Osteocyte (in vitro differentiated cells): ENCODE measurements around the gene SLC35C1. TPM values are rescaled to one million over a fixed set of nuclear protein-coding genes. Genes with fewer than 3 reads are reported as not detected.
A peak's percentile ranks its signal among the peaks of the same experiment; 100 is the strongest.
"Not testable (repeated sequence)": the region's sequence is repeated elsewhere in the genome, so short reads cannot be mapped to it uniquely, and the experiment has no call there.

ENCODE experiments used
- DNase-seq: peaks from one replicate; pipeline ENCODE4 v3.0.0; 2021; ENCODE audit warnings: mixed read lengths; ENCODE audit not compliant: unreplicated experiment; ENCODE audit errors: extremely low spot score
- H3K27ac Mint-ChIP-seq: one replicate; pipeline ENCODE4 v1.8.0; 2021; ENCODE audit warnings: mild to moderate bottlenecking, mixed read lengths; ENCODE audit not compliant: unreplicated experiment
- H3K27me3 Mint-ChIP-seq: one replicate; pipeline ENCODE4 v1.8.0; 2021; ENCODE audit warnings: mixed read lengths; ENCODE audit not compliant: unreplicated experiment
- H3K36me3 Mint-ChIP-seq: one replicate; pipeline ENCODE4 v1.8.0; 2021; ENCODE audit warnings: mixed read lengths; ENCODE audit not compliant: unreplicated experiment
- H3K4me1 Mint-ChIP-seq: one replicate; pipeline ENCODE4 v1.8.0; 2021; ENCODE audit warnings: mixed read lengths; ENCODE audit not compliant: unreplicated experiment
- H3K4me3 Mint-ChIP-seq: one replicate; pipeline ENCODE4 v1.8.0; 2021; ENCODE audit warnings: mild to moderate bottlenecking, moderate library complexity, mixed read lengths; ENCODE audit not compliant: unreplicated experiment
- H3K9me3 Mint-ChIP-seq: one replicate; pipeline ENCODE4 v1.8.0; 2021; ENCODE audit warnings: mixed read lengths; ENCODE audit not compliant: unreplicated experiment
- total RNA-seq: library from RNA; stranded (reverse); gene quantifications from 2 replicates; pipeline ENCODE4 v1.2.1, GENCODE V29; 2021
- TF ChIP-seq, protein P1 (sequence below): fragments of 200-600 bp; sonication (generic); IDR thresholded peaks from 2 replicates; pipeline ENCODE4 v1.5.0; 2021; ENCODE audit warnings: antibody characterized with exemption, mild to moderate bottlenecking, moderate library complexity

Gene SLC35C1
- total RNA-seq, 1 donor from 2014 or later, result 17.5 TPM

DNA sequence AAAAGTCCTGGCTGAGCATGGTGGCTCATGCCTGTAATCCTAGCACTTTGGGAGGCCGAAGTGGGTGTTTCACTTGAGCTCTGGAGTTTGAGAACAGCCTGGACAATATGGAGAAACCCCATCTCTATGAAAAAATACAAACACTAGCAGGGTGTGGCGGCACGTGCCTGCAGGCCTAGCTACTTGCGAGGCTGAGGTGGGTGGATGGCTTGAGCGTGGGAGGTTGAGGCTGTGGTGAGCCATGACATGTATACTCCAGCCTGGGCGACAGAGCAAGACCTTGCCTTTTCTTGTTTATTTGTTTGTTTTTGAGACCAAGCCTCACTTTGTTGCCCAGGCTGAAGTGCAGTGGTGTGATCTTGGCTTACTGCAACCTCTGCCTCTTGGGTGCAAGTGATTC, 34.3 kb downstream of the SLC35C1 start:
- DNase-seq, result no peak
- H3K27ac Mint-ChIP-seq, result no peak overlapping the region

DNA sequence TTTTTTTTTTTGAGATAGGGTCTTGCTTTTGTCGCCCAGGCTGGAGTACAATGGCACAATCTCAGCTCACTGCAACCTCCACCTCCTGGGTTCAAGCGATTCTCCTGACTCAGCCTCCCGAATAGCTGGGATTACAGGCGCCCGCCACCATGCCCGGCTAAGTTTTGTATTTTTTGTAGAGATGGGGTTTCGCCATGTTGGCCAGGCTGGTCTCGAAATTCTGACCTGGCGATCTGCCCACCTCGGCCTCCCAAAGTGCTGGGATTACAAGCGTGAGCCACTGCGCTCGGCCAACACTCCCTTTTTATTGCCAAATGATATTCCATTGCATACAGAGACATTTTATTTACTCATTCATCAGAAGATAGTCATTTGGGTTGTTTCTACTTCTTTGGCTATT, 35.3 kb downstream of the SLC35C1 start:
- H3K4me3 Mint-ChIP-seq, H3K27ac Mint-ChIP-seq, DNase-seq, H3K9me3 Mint-ChIP-seq, H3K4me1 Mint-ChIP-seq, H3K36me3 Mint-ChIP-seq: not testable (repeated sequence)
- H3K27me3 Mint-ChIP-seq, result peaks cover 58% of the 10 kb centered on the region

More for the DNA sequence above, 34.3 kb downstream of the SLC35C1 start:
- Mint-ChIP-seq H3K4me3 (no peak overlapping the region), H3K9me3 (no peaks in the 10 kb centered on the region), H3K4me1 (peaks cover 4% of the 10 kb centered on the region), H3K36me3 (no peaks in the 10 kb centered on the region), H3K27me3 (peaks cover 58% of the 10 kb centered on the region)
- TF ChIP-seq, protein P1, sequence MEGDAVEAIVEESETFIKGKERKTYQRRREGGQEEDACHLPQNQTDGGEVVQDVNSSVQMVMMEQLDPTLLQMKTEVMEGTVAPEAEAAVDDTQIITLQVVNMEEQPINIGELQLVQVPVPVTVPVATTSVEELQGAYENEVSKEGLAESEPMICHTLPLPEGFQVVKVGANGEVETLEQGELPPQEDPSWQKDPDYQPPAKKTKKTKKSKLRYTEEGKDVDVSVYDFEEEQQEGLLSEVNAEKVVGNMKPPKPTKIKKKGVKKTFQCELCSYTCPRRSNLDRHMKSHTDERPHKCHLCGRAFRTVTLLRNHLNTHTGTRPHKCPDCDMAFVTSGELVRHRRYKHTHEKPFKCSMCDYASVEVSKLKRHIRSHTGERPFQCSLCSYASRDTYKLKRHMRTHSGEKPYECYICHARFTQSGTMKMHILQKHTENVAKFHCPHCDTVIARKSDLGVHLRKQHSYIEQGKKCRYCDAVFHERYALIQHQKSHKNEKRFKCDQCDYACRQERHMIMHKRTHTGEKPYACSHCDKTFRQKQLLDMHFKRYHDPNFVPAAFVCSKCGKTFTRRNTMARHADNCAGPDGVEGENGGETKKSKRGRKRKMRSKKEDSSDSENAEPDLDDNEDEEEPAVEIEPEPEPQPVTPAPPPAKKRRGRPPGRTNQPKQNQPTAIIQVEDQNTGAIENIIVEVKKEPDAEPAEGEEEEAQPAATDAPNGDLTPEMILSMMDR, result no peak

DNA sequence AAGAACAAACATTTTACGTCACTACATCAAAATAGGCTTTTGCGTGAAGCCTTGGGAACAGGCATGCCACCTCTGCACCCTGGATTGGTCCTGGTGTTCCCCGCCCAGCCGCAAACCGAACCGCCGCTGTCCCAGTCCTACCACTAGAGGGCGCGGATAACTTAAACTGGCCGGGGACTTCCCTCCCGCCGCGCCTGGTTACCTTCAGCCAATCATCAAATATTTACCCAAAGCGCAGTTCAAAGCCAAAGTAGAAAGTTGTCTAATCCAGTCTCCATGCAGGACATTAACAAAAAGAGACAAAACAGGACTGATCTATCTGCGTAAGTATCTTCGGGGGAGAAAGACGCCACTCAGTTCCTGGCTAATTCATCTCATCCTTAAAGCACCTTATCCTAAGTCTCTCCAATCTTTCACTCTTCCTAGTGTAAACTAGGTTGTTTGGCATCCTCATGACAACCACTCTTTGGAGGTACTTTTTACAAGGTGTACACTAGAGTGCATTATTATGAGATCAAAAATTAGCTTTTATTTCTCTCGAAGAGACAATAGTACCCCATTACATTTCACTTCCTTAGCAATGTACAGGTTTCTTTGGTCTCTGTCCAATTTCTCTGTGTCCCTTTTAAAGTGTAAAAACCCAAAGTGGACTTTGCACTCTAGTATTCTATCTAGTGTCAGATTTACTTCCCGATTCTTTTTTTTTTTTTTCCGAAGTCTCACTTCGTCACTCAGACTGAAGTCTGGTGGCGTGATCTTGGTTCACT, 38.4 kb downstream of the SLC35C1 start:
- peak overlapping the region; percentile 21 for H3K4me3 Mint-ChIP-seq
- H3K4me1 Mint-ChIP-seq, result peaks cover 12% of the 10 kb centered on the region
- TF ChIP-seq, protein P1, result peak; percentile 96
- H3K9me3 Mint-ChIP-seq, result no peaks in the 10 kb centered on the region
- peaks cover 36% of the 10 kb centered on the region for H3K27me3 Mint-ChIP-seq
- DNase-seq, result peak; percentile 95
- H3K36me3 Mint-ChIP-seq, result no peaks in the 10 kb centered on the region
- no peak overlapping the region for H3K27ac Mint-ChIP-seq

DNA sequence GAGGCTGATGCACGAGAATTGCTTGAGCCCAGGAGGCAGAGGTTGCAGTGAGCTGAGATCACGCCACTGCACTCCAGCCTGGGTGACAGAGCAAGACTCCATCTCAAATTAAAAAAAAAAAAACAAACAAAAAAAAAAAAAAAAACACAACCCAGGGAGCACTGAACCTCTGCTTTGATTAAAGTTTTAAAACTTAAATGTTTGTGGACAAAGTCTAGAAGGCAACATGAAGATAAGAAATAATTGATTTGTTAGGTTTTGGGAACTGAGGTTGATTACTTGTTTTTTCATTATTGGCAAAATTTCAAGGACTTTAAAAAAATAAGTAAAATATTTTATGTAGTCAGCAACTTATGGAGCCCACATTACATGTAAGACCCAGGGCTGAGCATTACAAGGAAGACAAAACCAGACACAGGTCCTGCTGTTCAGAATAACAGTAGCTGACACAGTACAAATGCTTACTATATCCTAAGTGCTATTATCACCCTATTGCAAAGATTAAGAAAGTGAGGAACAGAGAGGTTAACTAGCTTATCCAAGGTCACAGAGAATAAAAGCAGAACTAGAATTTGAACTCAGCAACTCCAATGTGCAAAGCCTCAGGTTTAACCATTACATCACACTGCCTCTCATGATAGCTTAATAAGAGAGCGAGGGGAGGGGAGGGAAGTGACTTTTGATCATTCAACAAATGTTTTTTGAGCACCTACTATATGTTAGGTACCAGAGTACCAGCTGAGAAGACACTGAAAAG, 40.1 kb downstream of the SLC35C1 start:
- H3K27me3 Mint-ChIP-seq, result peaks cover 29% of the 10 kb centered on the region
- TF ChIP-seq, protein P1, result no peak
- H3K27ac Mint-ChIP-seq, result no peak overlapping the region
- no peak overlapping the region for H3K4me3 Mint-ChIP-seq
- no peak for DNase-seq
- H3K36me3 Mint-ChIP-seq, result no peaks in the 10 kb centered on the region
- no peaks in the 10 kb centered on the region for H3K9me3 Mint-ChIP-seq
- H3K4me1 Mint-ChIP-seq, result peaks cover 21% of the 10 kb centered on the region

DNA sequence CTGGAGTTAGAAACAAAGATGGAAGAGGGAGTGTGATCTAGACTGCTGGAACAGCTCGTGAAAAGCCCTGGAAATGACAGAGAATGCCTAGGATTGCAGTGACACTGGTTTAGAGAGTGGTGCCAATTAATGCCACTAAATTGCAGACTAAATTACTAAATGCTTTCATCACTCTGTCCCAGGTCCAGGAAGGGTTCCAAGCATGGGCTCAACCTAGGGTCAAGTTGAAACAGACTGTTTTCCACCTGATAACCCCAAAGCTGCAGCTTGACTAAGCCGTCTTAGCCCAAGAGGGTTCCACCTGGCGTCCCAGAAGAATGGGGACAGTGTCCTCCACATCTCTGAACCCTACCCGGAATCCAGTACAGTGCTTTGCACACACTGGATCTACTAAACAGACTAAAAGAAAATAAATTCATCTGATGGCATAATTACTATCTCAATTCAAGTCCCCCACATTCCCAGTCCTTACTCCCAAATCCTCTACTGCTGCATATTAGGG, 41.3 kb downstream of the SLC35C1 start:
- Mint-ChIP-seq H3K4me3 (no peak overlapping the region), H3K9me3 (no peaks in the 10 kb centered on the region), H3K36me3 (no peaks in the 10 kb centered on the region), H3K4me1 (peaks cover 21% of the 10 kb centered on the region), H3K27ac (peak overlapping the region; percentile 74), H3K27me3 (peaks cover 26% of the 10 kb centered on the region)
- TF ChIP-seq, protein P1, result no peak
- no peak for DNase-seq
